IMR-90 (cell line): ENCODE results near the gene OPTC.

Source experiments
- CHD1 ChIP-seq: IDR thresholded peaks from 2 replicates; pipeline ENCODE4 v1.6.1; 2012; ENCODE audit warnings: low read depth, low read length, improper control_type of control experiment
- CTCF ChIP-seq: conservative IDR thresholded peaks from 2 replicates; pipeline ENCODE4 v1.5.1; 2012; ENCODE audit warnings: mild to moderate bottlenecking, low read depth, low read length, improper control_type of control experiment
- ELK1 ChIP-seq: fragments of 150-350 bp; IDR thresholded peaks from 2 replicates; pipeline ENCODE4 v1.6.1; 2016; ENCODE audit warnings: low read depth, mild to moderate bottlenecking, low read length, moderate library complexity, borderline replicate concordance
- FOS ChIP-seq: fragments of 150-350 bp; IDR thresholded peaks from 2 replicates; pipeline ENCODE4 v1.6.1; 2016; ENCODE audit warnings: low read depth, low read length
- NFE2L2 ChIP-seq: fragments of 150-350 bp; IDR thresholded peaks from 2 replicates; pipeline ENCODE4 v1.6.1; 2016; ENCODE audit warnings: low read depth, mild to moderate bottlenecking, low read length
- POLR2A ChIP-seq: IDR thresholded peaks from 2 replicates; pipeline ENCODE4 v1.6.1; 2012; ENCODE audit warnings: mild to moderate bottlenecking, low read depth, low read length
- TF ChIP-seq, protein P1 (sequence below): fragments of 150-350 bp; IDR thresholded peaks from 2 replicates; pipeline ENCODE4 v1.6.1; 2017; ENCODE audit warnings: mild to moderate bottlenecking, antibody characterized with exemption, low read length, low read depth

GRCh38 chr1:203547147-203547546 is 53.2 kb downstream of the OPTC start:
- TF ChIP-seq CTCF (no peak), CHD1 (no peak), FOS (no peak), NFE2L2 (no peak), POLR2A (no peak), ELK1 (no peak)
- TF ChIP-seq, protein P1, sequence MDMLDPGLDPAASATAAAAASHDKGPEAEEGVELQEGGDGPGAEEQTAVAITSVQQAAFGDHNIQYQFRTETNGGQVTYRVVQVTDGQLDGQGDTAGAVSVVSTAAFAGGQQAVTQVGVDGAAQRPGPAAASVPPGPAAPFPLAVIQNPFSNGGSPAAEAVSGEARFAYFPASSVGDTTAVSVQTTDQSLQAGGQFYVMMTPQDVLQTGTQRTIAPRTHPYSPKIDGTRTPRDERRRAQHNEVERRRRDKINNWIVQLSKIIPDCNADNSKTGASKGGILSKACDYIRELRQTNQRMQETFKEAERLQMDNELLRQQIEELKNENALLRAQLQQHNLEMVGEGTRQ = no peak
